ENCODE measurements around the gene NTM. TPM values are rescaled to one million over a fixed set of nuclear protein-coding genes. Genes with fewer than 3 reads are reported as not detected.

The NTM gene
- total and polyA plus RNA-seq, 2 donors from 2014 or later, result 0.92 to 10.3 TPM

DNA sequence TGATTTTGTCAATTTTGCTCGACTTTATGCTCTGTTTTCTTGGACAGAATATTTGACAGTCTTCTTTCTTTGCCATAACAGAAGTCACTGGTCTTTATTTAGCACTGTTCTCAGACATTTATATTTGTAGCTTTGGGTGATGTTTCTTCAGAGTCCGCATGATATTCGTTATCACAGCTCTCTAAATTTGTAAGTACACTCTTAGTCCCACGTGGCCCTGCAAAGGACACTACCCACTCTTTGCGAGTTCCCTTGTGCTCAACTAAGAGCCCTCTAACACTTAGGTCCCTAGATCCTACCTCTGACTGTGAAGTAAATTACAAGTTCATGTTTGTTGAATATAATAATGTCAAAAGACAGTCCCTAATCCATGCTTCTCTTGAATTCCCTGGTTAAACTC, 651.9 kb downstream of the NTM start:
- intact Hi-C loops (cut with DNase I), result no loop called here
- no peaks in the 10 kb centered on the region for H3K27me3 ChIP-seq (ENCODE audit: control insufficient read depth, insufficient read depth, low read length)
- H3K4me1 ChIP-seq (ENCODE audit: control insufficient read depth in 2 of 3, insufficient read depth in 2 of 3, low read depth in 1 of 3, low read length in 3 of 3), result no peaks in the 10 kb centered on the region
- H3K36me3 ChIP-seq (ENCODE audit: control insufficient read depth in 2 of 3, insufficient read depth in 3 of 3, low read length in 3 of 3), result no peaks in the 10 kb centered on the region
- H3K27ac ChIP-seq (ENCODE audit: low read depth in 2 of 2, low read length in 2 of 2), result no peak overlapping the region
- FAIRE-seq (no peak), DNase-seq (no peak)
- H3K9ac ChIP-seq (ENCODE audit: low read length in 3 of 3), result no peak overlapping the region
- H3K4me3 ChIP-seq (ENCODE audit: low read length in 3 of 3), result no peak overlapping the region
- TF ChIP-seq, protein P1, sequence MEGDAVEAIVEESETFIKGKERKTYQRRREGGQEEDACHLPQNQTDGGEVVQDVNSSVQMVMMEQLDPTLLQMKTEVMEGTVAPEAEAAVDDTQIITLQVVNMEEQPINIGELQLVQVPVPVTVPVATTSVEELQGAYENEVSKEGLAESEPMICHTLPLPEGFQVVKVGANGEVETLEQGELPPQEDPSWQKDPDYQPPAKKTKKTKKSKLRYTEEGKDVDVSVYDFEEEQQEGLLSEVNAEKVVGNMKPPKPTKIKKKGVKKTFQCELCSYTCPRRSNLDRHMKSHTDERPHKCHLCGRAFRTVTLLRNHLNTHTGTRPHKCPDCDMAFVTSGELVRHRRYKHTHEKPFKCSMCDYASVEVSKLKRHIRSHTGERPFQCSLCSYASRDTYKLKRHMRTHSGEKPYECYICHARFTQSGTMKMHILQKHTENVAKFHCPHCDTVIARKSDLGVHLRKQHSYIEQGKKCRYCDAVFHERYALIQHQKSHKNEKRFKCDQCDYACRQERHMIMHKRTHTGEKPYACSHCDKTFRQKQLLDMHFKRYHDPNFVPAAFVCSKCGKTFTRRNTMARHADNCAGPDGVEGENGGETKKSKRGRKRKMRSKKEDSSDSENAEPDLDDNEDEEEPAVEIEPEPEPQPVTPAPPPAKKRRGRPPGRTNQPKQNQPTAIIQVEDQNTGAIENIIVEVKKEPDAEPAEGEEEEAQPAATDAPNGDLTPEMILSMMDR (IDR thresholded peaks at IDR 0.05; ENCODE audit: borderline replicate concordance, extremely low read depth, insufficient read depth), result no peak
- H3K9me3 ChIP-seq (ENCODE audit: control insufficient read depth in 2 of 3, insufficient read depth in 1 of 3, low read length in 3 of 3), result peaks cover 0 to 3% (median 2%) of the 10 kb centered on the region in 3 donors

DNA sequence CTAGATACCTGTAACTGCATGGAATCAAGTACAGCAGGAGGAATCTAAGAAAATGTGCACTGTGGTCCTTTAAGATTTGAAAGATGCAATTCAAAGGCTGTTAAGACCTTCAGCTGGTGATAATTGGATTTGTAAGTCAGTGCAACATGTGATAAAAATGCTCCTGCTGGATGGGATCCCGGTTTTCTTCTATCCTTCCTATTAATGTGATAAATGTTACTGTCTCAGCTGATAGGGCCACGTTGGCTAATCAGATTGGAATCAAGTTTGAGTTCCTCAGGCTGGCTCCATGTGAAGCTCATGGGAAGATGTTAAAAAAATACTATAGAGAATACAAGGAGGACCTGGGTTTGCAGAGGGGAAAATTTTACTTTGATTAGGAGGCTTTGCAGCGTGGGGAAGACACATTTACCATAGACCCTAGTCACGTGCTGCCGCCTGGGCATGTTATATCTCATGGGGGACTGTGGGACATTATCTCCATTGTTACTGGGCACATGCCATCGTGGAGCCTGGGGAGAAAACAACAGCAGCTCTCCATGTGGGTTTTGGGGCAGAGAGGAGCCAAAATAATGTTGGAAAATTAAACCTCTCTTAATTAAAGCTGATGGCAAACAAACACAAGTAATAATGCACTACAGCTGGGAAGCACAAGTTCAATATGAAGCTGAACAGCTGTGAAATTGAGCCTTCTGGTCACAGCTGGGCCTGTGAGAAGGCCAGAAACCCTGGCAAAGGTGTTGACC, 652.5 kb downstream of the NTM start:
- Histone ChIP-seq H3K27me3 (ENCODE audit: control insufficient read depth, insufficient read depth, low read length) (no peaks in the 10 kb centered on the region), H3K9ac (ENCODE audit: low read length in 3 of 3) (no peak overlapping the region), H3K4me1 (ENCODE audit: control insufficient read depth in 2 of 3, insufficient read depth in 2 of 3, low read depth in 1 of 3, low read length in 3 of 3) (no peaks in the 10 kb centered on the region), H3K27ac (ENCODE audit: low read depth in 2 of 2, low read length in 2 of 2) (no peak overlapping the region), H3K9me3 (ENCODE audit: control insufficient read depth in 2 of 3, insufficient read depth in 1 of 3, low read length in 3 of 3) (peaks cover 0 to 3% (median 2%) of the 10 kb centered on the region in 3 donors), H3K36me3 (ENCODE audit: control insufficient read depth in 2 of 3, insufficient read depth in 3 of 3, low read length in 3 of 3) (no peaks in the 10 kb centered on the region), H3K4me3 (ENCODE audit: low read length in 3 of 3) (no peak overlapping the region)
- intact Hi-C loops (cut with DNase I), result no loop called here
- TF ChIP-seq, protein P1 (IDR thresholded peaks at IDR 0.05; ENCODE audit: borderline replicate concordance, extremely low read depth, insufficient read depth), result no peak
- DNase-seq (peak in 2 of 5 donors; percentile 36 to 79), FAIRE-seq (no peak)

DNA sequence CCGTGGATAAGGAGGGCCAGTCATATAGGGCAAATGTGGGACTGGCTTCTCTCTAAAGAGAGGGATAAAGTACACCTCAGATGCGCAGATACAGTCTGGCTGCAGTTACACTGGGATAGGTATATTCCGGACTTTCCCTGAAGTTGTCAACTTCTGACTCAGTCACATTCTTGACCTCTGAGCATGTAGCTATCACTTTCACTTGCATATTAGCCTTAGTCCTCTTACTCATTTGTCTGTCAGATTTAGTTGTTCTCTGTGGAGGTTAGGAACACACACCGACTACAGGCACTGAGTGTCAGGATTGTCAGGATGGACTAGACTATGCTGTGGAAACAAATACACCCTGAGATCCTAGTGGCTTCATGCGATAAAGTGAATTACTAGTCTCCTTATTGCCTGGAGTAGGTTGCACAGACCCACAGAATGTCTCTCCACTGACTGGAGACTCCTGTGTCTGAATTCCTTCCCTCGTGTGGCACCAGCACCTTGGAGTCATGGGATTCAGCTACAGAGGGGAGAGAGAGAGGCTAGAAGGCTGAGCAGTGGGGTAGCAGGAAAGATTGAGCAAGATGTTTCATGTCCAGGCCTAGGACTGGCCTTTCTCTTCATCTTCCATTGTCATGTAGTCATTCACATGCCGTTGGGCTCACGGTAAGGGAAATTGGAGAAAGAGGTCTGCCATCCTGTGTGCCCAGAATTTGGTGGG, 654.3 kb downstream of the NTM start:
- Histone ChIP-seq H3K9me3 (ENCODE audit: control insufficient read depth in 2 of 3, insufficient read depth in 1 of 3, low read length in 3 of 3) (peaks cover 0 to 3% (median 2%) of the 10 kb centered on the region in 3 donors), H3K9ac (ENCODE audit: low read length in 3 of 3) (no peak overlapping the region), H3K36me3 (ENCODE audit: control insufficient read depth in 2 of 3, insufficient read depth in 3 of 3, low read length in 3 of 3) (no peaks in the 10 kb centered on the region), H3K27ac (ENCODE audit: low read depth in 2 of 2, low read length in 2 of 2) (no peak overlapping the region), H3K4me1 (ENCODE audit: control insufficient read depth in 2 of 3, insufficient read depth in 2 of 3, low read depth in 1 of 3, low read length in 3 of 3) (no peaks in the 10 kb centered on the region), H3K27me3 (ENCODE audit: control insufficient read depth, insufficient read depth, low read length) (no peaks in the 10 kb centered on the region), H3K4me3 (ENCODE audit: low read length in 3 of 3) (no peak overlapping the region)
- TF ChIP-seq, protein P1 (IDR thresholded peaks at IDR 0.05; ENCODE audit: borderline replicate concordance, extremely low read depth, insufficient read depth), result no peak
- DNase-seq (peak in 2 of 5 donors; percentile 41 to 44), FAIRE-seq (no peak)
- intact Hi-C loops (cut with DNase I), result no loop called here
